ENCODE measurements around the gene DLG4. TPM values are rescaled to one million over a fixed set of nuclear protein-coding genes. Genes with fewer than 3 reads are reported as not detected.
A peak's percentile ranks its signal among the peaks of the same experiment; 100 is the strongest.

Gene DLG4
- total RNA-seq, 1 donor from 2014 or later, result 6.1 TPM

GRCh38 chr17:7215652-7216180 lies 3.9 kb downstream of the DLG4 start:
- TF ChIP-seq, protein P1, sequence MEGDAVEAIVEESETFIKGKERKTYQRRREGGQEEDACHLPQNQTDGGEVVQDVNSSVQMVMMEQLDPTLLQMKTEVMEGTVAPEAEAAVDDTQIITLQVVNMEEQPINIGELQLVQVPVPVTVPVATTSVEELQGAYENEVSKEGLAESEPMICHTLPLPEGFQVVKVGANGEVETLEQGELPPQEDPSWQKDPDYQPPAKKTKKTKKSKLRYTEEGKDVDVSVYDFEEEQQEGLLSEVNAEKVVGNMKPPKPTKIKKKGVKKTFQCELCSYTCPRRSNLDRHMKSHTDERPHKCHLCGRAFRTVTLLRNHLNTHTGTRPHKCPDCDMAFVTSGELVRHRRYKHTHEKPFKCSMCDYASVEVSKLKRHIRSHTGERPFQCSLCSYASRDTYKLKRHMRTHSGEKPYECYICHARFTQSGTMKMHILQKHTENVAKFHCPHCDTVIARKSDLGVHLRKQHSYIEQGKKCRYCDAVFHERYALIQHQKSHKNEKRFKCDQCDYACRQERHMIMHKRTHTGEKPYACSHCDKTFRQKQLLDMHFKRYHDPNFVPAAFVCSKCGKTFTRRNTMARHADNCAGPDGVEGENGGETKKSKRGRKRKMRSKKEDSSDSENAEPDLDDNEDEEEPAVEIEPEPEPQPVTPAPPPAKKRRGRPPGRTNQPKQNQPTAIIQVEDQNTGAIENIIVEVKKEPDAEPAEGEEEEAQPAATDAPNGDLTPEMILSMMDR (IDR thresholded peaks at IDR 0.05; ENCODE audit: insufficient read depth, low read length, poor library complexity, severe bottlenecking), result no peak
- Histone ChIP-seq H3K27me3 (ENCODE audit: control insufficient read depth, insufficient read depth, low read length) (no peaks in the 10 kb centered on the region), H3K36me3 (ENCODE audit: control insufficient read depth, insufficient read depth, low read length) (no peaks in the 10 kb centered on the region), H3K4me3 (ENCODE audit: low read depth, low read length) (peak overlapping the region; percentile 13)
- DNase-seq (ENCODE audit: low read depth), result no peak

DNA sequence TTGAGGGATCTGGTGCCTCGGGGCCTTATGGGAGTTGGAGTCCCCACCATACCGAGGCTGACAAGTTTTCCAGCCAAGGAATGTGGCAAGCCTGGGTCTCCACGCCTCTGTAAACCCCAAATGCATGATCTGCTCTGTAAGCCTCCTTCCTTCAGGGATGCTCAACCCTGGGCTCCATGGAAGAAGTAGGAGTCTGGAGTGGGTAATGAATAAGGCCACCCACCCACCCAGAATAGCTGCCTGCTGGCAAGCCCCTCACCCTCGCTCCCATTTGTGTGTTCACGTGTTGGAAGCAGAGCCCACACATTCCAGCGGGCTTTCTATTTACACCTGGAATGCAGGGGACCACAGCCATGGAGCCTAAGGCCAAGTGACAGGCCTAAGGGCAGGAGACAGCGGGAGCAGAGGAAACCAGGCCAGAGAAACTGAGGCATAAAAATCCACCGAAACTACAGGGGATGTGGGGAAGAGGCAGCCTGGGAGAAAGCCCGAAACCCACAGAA lies 4.4 kb downstream of the DLG4 start:
- TF ChIP-seq, protein P1 (IDR thresholded peaks at IDR 0.05; ENCODE audit: insufficient read depth, low read length, poor library complexity, severe bottlenecking), result no peak
- DNase-seq (ENCODE audit: low read depth), result peak; percentile 70
- no peak overlapping the region for H3K4me3 ChIP-seq (ENCODE audit: low read depth, low read length)
- no peaks in the 10 kb centered on the region for H3K36me3 ChIP-seq (ENCODE audit: control insufficient read depth, insufficient read depth, low read length)
- no peaks in the 10 kb centered on the region for H3K27me3 ChIP-seq (ENCODE audit: control insufficient read depth, insufficient read depth, low read length)

DNA sequence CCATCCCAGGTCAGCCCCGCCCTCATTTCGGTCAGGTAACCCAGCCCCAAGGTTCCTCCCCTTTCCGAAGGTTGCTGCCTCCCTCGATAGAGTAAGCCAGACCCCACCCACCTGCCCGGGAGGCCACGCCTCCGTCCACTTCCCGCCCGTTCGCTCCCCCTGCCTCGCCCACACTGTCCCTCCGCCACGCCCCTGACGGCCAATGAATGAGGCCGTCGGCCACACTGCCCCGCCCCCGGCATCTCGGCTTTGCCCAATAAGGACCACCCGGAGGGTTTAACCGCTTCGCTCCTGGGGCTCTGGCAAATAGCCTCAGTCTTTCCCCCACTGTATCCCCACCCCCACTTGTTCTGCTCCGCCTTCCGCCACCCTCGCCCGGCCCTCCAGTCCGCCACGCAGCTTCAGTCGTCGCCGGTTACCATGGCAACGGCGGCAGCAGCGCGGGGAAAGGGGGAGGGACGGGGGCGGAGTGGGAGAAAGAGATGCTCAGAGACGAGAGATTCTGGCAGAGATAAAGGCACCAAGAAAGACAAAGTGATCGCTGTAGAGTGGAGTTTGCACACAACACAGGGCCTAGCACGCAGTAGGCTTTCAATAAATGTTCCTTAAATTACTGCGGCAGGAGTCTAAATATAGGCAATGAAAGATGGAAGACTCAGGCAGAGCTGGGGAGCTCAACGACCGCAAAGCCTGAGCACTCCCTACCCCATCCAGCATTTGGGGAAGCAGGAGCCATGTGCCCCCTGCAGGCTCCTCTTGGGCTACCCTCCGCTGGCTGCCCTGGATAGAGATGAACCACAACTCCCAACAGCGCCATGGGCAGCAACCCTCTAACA lies 5.1 kb downstream of the DLG4 start:
- Histone ChIP-seq H3K27me3 (ENCODE audit: control insufficient read depth, insufficient read depth, low read length) (no peaks in the 10 kb centered on the region), H3K36me3 (ENCODE audit: control insufficient read depth, insufficient read depth, low read length) (no peaks in the 10 kb centered on the region), H3K4me3 (ENCODE audit: low read depth, low read length) (peak overlapping the region; percentile 39)
- TF ChIP-seq, protein P1 (IDR thresholded peaks at IDR 0.05; ENCODE audit: insufficient read depth, low read length, poor library complexity, severe bottlenecking), result peak; percentile 59
- peak; percentile 81 for DNase-seq (ENCODE audit: low read depth)

DNA sequence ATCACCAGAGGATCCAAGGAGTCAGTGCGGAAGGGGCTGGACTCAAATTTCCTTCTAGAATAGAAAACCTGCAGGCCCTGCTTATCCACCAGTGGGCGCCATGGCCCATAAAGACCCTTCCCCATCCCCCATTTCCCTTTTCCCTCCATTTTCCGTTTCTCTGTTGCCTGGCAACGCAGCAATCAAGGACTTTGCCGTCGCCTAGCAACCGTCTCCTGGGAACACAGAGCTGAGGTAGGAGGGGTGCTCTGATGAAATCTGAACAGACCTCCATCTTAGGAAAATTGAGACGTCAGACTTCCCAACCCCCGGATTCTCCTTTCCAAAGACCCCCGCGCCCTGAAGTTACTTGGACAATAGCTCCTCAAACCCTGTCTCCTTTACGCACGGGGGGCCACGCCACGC lies 5.7 kb downstream of the DLG4 start:
- no peaks in the 10 kb centered on the region for H3K27me3 ChIP-seq (ENCODE audit: control insufficient read depth, insufficient read depth, low read length)
- TF ChIP-seq, protein P1 (IDR thresholded peaks at IDR 0.05; ENCODE audit: insufficient read depth, low read length, poor library complexity, severe bottlenecking), result peak; percentile 55
- no peak for DNase-seq (ENCODE audit: low read depth)
- peak overlapping the region; percentile 25 for H3K4me3 ChIP-seq (ENCODE audit: low read depth, low read length)
- no peaks in the 10 kb centered on the region for H3K36me3 ChIP-seq (ENCODE audit: control insufficient read depth, insufficient read depth, low read length)

GRCh38 chr17:7211491-7212273 lies 8.0 kb downstream of the DLG4 start:
- Histone ChIP-seq H3K27me3 (ENCODE audit: control insufficient read depth, insufficient read depth, low read length) (no peaks in the 10 kb centered on the region), H3K36me3 (ENCODE audit: control insufficient read depth, insufficient read depth, low read length) (no peaks in the 10 kb centered on the region), H3K4me3 (ENCODE audit: low read depth, low read length) (peak overlapping the region; percentile 12)
- DNase-seq (ENCODE audit: low read depth), result no peak
- TF ChIP-seq, protein P1 (IDR thresholded peaks at IDR 0.05; ENCODE audit: insufficient read depth, low read length, poor library complexity, severe bottlenecking), result no peak
